Stimulated activated naive B cell treated with anti-CD40 and anti-IgM and Interleukin-4, amounts not matched to agents 10 μg/mL and 1 μg/mL and 100 μg/mL, for 72 hours (primary cell): ENCODE data around the gene GCG.

Source experiments
- ATAC-seq, 2 donors: fragments of 150-1000 bp; cut with Tn5 transposase; replicated peaks; 2 replicates each; pipeline ENCODE4 v1.10.0; 2021; ENCODE audit warnings: moderate library complexity in 1 of 2
- DNase-seq: peaks from one replicate; pipeline ENCODE4 v3.0.0; 2021
- H3K27ac Mint-ChIP-seq: one replicate; pipeline ENCODE4 v1.8.0; 2022; ENCODE audit warnings: mild to moderate bottlenecking, mixed read lengths
- H3K27me3 Mint-ChIP-seq, 2 donors: one replicate each; pipeline ENCODE4 v1.8.0; 2022; ENCODE audit warnings: mixed read lengths in 2 of 2
- H3K36me3 Mint-ChIP-seq, 2 donors: one replicate each; pipeline ENCODE4 v1.8.0; 2022; ENCODE audit warnings: mixed read lengths in 2 of 2, mild to moderate bottlenecking in 1 of 2
- H3K4me1 Mint-ChIP-seq, 2 donors: one replicate each; pipeline ENCODE4 v1.8.0; 2022; ENCODE audit warnings: mixed read lengths in 2 of 2, mild to moderate bottlenecking in 1 of 2
- H3K4me3 Mint-ChIP-seq, 2 donors: one replicate each; pipeline ENCODE4 v1.8.0; 2022; ENCODE audit warnings: mild to moderate bottlenecking in 2 of 2, mixed read lengths in 2 of 2, moderate library complexity in 1 of 2
- H3K9me3 Mint-ChIP-seq, 2 donors: one replicate each; pipeline ENCODE4 v1.8.0; 2022; ENCODE audit warnings: mixed read lengths in 2 of 2, mild to moderate bottlenecking in 1 of 2

The GCG gene

DNA sequence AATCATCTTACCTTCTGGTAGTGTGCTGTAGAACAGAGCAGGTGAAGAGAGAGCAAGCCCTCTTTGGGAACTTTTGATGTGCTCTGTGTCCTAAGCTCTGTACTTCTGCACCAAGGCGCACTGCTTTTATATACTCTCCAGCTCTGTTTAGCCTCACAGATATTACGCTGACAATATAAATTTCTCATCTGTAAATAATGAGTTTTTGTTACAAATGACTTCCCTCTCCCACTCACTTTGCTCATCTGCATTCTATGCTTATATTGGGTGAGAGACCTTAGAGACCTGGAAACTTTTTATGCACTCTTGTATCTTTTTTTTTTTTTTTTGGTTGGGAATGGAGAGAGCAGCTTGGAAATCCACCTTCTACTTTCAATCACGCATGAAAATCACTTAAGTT, at the start of gene GCG:
Gene GCG, minus strand, starts transcription at position 101 of the 400 bp plus-strand sequence. CDS start 3,069 bp downstream, outside the sequence.
- ATAC-seq (no peak), DNase-seq (no peak)
- Mint-ChIP-seq H3K4me3 (no peak within 1 kb of the TSS), H3K36me3 (no peaks in the 10 kb centered on the region), H3K27me3 (peaks cover 17 to 32% of the 10 kb centered on the region in 2 donors), H3K4me1 (peaks cover 5 to 7% of the 10 kb centered on the region in 2 donors), H3K27ac (no peak within 1 kb of the TSS), H3K9me3 (no peaks in the 10 kb centered on the region)

DNA sequence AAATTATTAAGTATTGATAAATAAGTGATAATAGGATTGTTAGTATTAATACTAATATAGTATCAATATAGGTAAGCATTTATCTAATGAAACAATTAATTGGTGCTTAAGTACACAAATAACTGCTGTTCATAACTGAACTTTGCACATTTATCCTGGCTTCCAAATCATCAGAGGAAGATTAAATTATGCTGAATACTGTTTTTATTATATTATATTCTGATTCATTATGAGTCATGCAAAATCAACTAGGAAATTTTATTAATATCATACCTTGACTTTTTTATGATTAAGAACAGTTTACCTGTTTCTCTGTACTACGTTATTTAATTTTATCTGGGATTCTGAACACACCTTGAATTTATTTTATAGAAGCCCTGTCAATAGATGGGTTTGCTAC, 48.6 kb upstream of the GCG start:
- no peaks in the 10 kb centered on the region for H3K4me1 Mint-ChIP-seq
- H3K27me3 Mint-ChIP-seq, result peaks cover 6 to 16% of the 10 kb centered on the region in 2 donors
- DNase-seq (no peak), ATAC-seq (no peak)
- no peak overlapping the region for H3K4me3 Mint-ChIP-seq
- no peak overlapping the region for H3K27ac Mint-ChIP-seq
- no peaks in the 10 kb centered on the region for H3K36me3 Mint-ChIP-seq
- H3K9me3 Mint-ChIP-seq, result no peaks in the 10 kb centered on the region

DNA sequence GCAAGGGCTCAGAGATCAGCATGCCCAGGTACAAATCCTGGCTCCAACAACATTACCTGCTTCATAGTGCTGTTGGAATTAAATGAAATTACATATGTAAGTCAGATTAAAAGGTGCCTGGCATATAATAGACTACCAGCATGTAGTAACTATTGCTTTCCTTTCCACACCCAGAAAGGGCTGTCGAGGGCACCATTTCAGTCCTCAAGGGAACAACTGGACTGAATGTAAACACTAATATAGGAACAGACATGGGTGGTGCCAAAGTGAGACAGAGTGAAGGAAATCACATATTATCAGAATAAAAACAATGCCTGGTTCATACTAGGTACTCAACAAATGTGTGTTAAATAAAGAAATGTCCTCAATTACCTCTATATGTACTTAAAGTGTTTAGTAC, 47.9 kb upstream of the GCG start:
- ATAC-seq, result no peak
- Mint-ChIP-seq H3K36me3 (no peaks in the 10 kb centered on the region), H3K4me3 (no peak overlapping the region), H3K9me3 (no peaks in the 10 kb centered on the region), H3K27me3 (peaks cover 6 to 23% of the 10 kb centered on the region in 2 donors), H3K27ac (no peak overlapping the region), H3K4me1 (no peaks in the 10 kb centered on the region)
- no peak for DNase-seq

DNA sequence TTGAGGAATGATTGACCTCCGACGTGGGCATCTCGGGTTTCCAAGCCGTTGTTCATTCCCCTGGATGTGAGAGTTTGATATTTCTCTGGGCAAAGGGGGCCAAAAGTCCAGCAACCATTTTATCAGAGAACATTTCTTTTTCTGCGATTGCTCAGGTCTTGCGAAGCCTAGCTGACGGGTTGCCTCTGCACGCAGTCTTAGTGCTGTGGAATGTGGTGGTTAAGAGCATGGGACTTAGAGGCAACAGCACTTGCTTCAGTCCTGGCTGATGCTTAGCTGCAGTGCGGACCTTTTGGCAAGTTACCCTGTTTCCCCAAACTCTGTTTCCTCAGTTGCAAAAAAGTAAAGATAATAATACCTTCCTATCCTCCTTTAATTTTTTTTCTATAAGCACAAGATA, 46.2 kb upstream of the GCG start:
- no peak for DNase-seq
- peaks cover 6 to 21% of the 10 kb centered on the region in 2 donors for H3K27me3 Mint-ChIP-seq
- H3K4me1 Mint-ChIP-seq, result no peaks in the 10 kb centered on the region
- ATAC-seq, result no peak
- H3K4me3 Mint-ChIP-seq, result no peak overlapping the region
- no peak overlapping the region for H3K27ac Mint-ChIP-seq
- no peaks in the 10 kb centered on the region for H3K9me3 Mint-ChIP-seq
- no peaks in the 10 kb centered on the region for H3K36me3 Mint-ChIP-seq

DNA sequence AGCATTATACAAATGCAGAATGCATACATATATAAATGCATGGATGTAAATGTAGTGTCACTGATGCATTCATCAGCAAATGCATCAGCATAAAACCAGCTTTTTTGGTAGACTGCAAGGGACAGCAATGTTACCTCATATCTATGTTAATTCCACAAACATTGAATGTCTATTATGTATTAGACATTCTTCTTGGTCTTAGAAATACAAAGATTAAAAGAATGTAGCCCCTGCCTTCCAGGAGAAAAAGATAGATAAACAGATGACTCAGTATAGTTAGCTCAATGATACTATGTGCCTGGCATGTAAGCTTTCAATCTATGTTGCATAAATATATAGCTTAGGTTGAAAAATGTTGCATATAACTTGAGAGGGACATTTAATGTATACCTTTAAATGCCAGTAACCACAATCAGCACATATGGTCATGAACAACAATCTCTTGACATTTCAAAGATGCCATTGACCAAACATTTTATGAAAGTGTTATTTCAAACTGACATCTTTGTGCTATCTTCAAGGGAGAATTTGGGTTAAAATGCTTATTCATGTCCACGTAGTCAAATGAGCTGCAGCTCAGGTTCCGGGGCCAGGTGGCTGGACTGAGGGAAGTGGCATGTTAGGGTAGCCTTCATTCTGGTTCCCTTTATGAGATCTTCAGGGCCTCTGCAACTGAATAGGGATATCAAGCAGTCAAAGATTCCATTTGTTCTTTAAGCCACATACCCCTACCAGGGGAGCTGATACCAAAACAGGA, 45.2 kb upstream of the GCG start:
- H3K9me3 Mint-ChIP-seq, result no peaks in the 10 kb centered on the region

DNA sequence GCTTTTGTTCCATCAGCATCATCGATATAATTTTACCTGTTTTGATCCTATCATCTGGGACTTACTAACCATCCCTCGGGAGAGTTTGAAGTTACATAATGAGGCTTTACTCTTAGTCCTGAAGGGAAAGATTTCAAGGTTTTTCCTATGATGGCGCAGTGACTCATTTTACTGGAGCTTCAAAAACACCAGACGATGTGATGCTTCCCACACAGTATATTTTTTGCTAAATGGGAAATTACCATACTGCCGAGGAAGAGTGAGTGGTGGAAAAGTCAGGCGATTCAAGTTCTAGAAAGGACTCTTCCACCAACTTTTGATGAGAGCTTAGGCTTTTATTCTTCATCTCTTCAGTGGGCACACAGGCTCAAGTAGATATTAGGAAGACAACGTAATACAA, 44.6 kb upstream of the GCG start:
- Mint-ChIP-seq H3K27ac (no peak overlapping the region), H3K9me3 (no peaks in the 10 kb centered on the region), H3K27me3 (peaks cover 16 to 32% of the 10 kb centered on the region in 2 donors), H3K4me1 (no peaks in the 10 kb centered on the region), H3K36me3 (no peaks in the 10 kb centered on the region), H3K4me3 (no peak overlapping the region)
- ATAC-seq (no peak), DNase-seq (no peak)

More for the DNA sequence above, 45.2 kb upstream of the GCG start:
- ATAC-seq, result no peak
- H3K36me3 Mint-ChIP-seq, result no peaks in the 10 kb centered on the region
- H3K4me3 Mint-ChIP-seq, result no peak overlapping the region
- no peak overlapping the region for H3K27ac Mint-ChIP-seq
- H3K4me1 Mint-ChIP-seq, result no peaks in the 10 kb centered on the region
- DNase-seq, result no peak
- peaks cover 12 to 28% of the 10 kb centered on the region in 2 donors for H3K27me3 Mint-ChIP-seq

DNA sequence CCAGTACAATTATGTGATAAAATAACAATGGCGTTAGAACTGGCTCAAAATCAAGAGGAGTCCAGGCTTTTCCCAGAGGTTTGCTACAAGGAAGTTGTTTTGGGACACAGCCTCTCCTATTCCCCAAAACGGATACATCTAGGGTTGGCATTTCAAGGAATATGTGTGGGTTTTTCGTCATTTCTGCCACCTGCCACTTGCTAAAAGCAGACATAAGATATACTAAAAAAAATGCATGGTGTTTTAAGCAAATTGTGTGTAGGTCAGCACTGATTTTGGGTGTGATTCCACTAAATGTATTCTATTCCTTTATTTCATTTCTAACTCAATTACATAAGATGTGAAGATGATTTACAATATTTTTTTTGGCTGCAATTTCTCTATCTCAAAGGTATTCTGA, 36.4 kb upstream of the GCG start:
- Mint-ChIP-seq H3K4me3 (no peak overlapping the region), H3K36me3 (no peaks in the 10 kb centered on the region), H3K4me1 (no peaks in the 10 kb centered on the region), H3K9me3 (no peaks in the 10 kb centered on the region), H3K27me3 (peaks cover 16 to 19% of the 10 kb centered on the region in 2 donors), H3K27ac (no peak overlapping the region)
- ATAC-seq, result no peak
- DNase-seq, result no peak

DNA sequence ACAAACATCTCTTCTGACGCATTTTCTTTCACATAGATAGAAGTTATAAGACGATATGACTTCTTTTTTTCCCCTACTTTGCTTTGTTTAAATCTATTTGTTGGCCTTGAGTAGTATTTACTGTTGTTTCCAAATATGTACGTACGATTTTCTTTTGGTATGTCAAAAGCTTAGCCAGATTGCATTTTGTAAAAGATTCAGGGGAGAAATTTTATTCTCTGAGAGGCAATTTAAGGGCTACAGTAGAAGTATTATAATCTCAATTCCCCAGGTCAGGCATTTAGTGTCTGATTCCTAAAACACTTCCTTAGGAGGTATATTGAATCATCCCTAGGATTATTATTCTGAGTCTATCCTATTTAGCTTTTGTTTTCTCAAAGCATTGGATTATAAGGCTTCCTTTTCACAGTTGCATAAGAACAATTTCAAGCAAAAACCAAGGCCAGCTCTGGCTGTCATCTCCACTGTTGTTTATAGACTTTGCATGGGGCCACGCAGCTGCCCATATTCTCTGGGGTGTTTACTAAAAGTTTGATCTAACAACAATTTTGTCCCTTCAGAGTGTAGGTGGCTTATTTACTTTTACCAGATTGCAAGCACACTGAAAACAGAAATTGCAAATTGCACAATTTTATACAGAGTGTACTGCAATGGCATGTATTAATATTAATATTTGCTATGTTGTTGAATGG, 33.6 kb upstream of the GCG start:
- Mint-ChIP-seq H3K9me3 (no peaks in the 10 kb centered on the region), H3K4me1 (no peaks in the 10 kb centered on the region), H3K4me3 (no peak overlapping the region), H3K27ac (no peak overlapping the region), H3K36me3 (no peaks in the 10 kb centered on the region), H3K27me3 (peaks cover 6 to 10% of the 10 kb centered on the region in 2 donors)
- DNase-seq (no peak), ATAC-seq (no peak)

DNA sequence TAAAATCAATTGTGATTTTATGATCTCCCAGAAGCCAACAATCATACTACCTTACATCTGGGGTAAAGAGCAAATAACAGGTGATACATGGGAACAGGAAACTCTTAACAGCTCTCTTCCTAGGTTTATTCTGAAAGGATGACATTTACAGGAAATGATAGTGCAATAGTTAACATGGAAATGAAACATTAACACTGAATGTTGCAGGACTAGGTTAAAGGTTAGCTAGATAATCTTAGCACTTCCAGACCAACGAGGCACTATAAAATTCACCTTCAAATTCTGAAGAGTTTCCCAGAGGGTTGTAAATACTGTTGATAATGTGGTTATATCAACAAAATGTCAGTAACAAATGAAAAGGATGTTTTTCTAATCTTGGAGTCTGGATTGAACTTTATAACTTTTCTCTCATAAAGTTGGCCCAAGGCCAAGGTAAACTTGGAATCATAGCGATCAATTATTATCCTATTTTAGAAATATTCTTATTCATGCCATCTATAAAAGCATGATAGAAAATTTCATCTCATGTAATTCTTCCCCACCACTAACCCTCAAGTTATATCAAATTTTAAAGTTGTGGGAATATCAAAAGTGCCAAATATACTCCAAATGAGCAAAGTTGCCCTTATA, 32.9 kb upstream of the GCG start:
- no peak overlapping the region for H3K4me3 Mint-ChIP-seq
- ATAC-seq (no peak), DNase-seq (no peak)
- no peaks in the 10 kb centered on the region for H3K36me3 Mint-ChIP-seq
- no peak overlapping the region for H3K27ac Mint-ChIP-seq
- H3K4me1 Mint-ChIP-seq, result no peaks in the 10 kb centered on the region
- H3K9me3 Mint-ChIP-seq, result no peaks in the 10 kb centered on the region
- H3K27me3 Mint-ChIP-seq, result peaks cover 6% of the 10 kb centered on the region in 2 donors

DNA sequence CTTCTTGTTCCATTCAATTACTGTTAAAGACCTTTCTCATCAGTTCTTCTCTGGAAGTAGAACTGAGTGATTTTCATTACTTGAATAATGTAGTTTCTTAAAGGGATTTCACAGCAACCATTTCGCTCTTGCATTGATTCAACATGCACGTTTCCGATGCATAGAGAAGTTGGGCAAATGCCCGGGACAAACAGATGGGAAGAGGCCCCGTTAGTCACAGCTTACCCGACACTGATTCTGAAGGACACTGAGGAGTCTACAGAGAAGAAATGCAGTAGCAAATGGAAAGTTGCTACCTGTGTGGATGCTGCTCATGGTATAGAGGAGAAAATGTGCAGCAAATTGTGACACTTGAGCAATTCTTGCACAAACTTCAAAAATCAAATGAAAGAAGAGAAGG, 32.3 kb upstream of the GCG start:
- Mint-ChIP-seq H3K9me3 (no peaks in the 10 kb centered on the region), H3K36me3 (no peaks in the 10 kb centered on the region), H3K4me3 (no peak overlapping the region), H3K27ac (no peak overlapping the region), H3K4me1 (no peaks in the 10 kb centered on the region), H3K27me3 (peaks cover 8 to 10% of the 10 kb centered on the region in 2 donors)
- DNase-seq, result no peak
- no peak for ATAC-seq

DNA sequence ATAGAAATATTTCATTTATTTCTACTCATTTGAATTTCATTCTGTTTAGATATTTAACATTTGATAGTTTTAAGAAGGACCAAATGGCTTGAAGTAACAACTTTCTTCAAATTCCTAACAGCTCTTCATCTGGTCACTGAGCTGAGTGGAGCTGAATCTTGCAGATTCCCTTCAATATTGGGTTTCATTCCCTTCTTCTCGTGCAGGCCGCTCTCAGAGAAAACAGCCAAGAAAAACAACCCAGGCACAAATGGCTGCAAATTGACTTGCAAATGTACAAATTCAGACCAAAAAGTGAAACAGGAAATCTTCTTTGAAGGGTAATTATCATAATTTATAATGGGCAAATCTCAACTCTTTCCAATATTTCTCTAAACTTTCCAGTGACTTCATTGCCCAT, 30.3 kb upstream of the GCG start:
- no peak for DNase-seq
- H3K27ac Mint-ChIP-seq, result no peak overlapping the region
- peaks cover 13 to 16% of the 10 kb centered on the region in 2 donors for H3K27me3 Mint-ChIP-seq
- H3K9me3 Mint-ChIP-seq, result no peaks in the 10 kb centered on the region
- no peak for ATAC-seq
- H3K4me1 Mint-ChIP-seq, result no peaks in the 10 kb centered on the region
- no peaks in the 10 kb centered on the region for H3K36me3 Mint-ChIP-seq
- H3K4me3 Mint-ChIP-seq, result no peak overlapping the region

DNA sequence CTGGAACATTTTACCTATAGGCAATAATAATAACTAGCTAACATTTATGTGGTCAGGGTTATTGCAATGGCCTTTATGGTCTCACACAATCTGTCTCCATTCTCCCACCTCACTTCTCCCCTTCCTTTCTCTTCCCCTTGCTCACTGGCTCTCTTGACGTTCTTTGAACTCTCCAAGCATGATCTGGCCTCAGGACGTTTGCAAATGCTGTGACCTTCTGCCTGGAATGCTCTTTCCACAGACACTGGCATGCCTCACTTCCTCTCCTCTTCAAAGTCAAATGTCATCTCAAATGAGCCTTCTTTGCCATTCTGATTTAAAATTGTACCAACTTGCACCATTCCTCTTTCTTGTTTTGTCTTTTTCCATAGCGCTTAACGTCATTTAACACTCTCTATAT, 25.3 kb upstream of the GCG start:
- ATAC-seq (no peak), DNase-seq (no peak)
- H3K27ac Mint-ChIP-seq, result no peak overlapping the region
- no peaks in the 10 kb centered on the region for H3K4me1 Mint-ChIP-seq
- no peak overlapping the region for H3K4me3 Mint-ChIP-seq
- no peaks in the 10 kb centered on the region for H3K36me3 Mint-ChIP-seq
- no peaks in the 10 kb centered on the region for H3K9me3 Mint-ChIP-seq
- H3K27me3 Mint-ChIP-seq, result peaks cover 11 to 15% of the 10 kb centered on the region in 2 donors

DNA sequence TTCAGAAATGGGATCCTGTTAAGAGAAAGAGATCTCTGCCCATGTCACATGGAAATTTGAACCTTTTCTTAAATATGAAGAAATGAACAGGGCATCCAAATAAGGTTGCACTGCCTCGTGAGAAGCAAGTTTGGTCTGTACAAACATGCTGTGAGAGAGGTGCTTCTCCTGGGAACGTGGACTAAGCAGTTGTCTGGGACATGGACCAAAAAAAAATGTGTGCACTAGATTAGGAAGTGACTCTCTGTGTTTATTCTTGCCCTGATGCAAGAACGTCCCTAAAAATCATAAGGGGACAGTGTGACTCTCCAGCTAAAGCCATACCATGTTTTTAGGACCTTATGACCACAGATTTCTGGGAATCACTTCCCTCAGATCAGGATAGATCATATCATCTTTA, 23.7 kb upstream of the GCG start:
- Mint-ChIP-seq H3K4me3 (no peak overlapping the region), H3K27me3 (peaks cover 9 to 11% of the 10 kb centered on the region in 2 donors), H3K9me3 (no peaks in the 10 kb centered on the region), H3K4me1 (no peaks in the 10 kb centered on the region), H3K27ac (no peak overlapping the region), H3K36me3 (no peaks in the 10 kb centered on the region)
- ATAC-seq (no peak), DNase-seq (no peak)

DNA sequence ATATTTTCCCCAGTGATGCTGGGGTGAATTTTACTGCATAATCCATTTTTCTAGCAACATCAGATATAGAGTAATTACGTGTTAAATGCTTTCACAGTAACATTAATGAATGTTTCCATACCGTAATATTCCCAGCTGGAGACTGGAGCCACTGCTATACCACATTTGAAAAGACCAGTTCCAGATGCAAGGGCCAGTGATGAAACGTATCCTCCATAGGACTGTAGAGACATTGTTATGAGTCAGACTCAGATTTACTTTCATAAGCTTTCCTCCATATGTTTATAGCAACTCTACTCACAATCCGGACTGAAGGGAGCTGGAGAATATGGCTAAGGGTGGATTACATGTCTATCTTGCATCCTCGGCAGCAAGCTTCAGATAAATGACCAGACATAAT, 22.7 kb upstream of the GCG start:
- Mint-ChIP-seq H3K27ac (no peak overlapping the region), H3K9me3 (no peaks in the 10 kb centered on the region), H3K4me1 (no peaks in the 10 kb centered on the region), H3K27me3 (peaks cover 9 to 12% of the 10 kb centered on the region in 2 donors), H3K36me3 (no peaks in the 10 kb centered on the region), H3K4me3 (no peak overlapping the region)
- ATAC-seq, result no peak
- no peak for DNase-seq
